Activated CD4-positive, alpha-beta T cell treated with anti-CD3 and anti-CD28 coated beads, Interleukin-2, amount 50 U/mL, for 24 hours (primary cell): ENCODE data around the gene MMS22L.

Experiments used
- DNase-seq, 2 donors: peaks; one replicate each; pipeline ENCODE4 v3.0.0-alpha.2; 2020; ENCODE audit warnings: low read depth in 1 of 2, low spot score in 1 of 2

The MMS22L gene

GRCh38 chr6:97094376-97094775, 188.6 kb downstream of the MMS22L start:
- no peak for DNase-seq

- DNase-seq, result no peak
These were observed 190.2 kb downstream of the MMS22L start for GRCh38 chr6:97092673-97093305.
